Activated T-helper 9 cell treated with anti-CD3 and anti-CD28 coated beads, Interleukin-2, amount 50 U/mL, for 16 hours (primary cell): Measurements from ENCODE around the gene BRPF1.

ENCODE experiments used
- DNase-seq: peaks from one replicate; pipeline ENCODE4 v3.0.0-alpha.2; 2020; ENCODE audit warnings: low read depth

The BRPF1 gene

GRCh38 chr3:9786825-9787669 is 55.5 kb downstream of the BRPF1 start:
- DNase-seq: no peak

GRCh38 chr3:9787714-9788113 is 56.2 kb downstream of the BRPF1 start:
- DNase-seq: no peak

GRCh38 chr3:9791127-9791526 is 59.6 kb downstream of the BRPF1 start:
- DNase-seq: no peak

GRCh38 chr3:9791790-9792404 is 60.4 kb downstream of the BRPF1 start:
- DNase-seq: no peak

GRCh38 chr3:9792405-9793160 is 61.0 kb downstream of the BRPF1 start, which contains the start of the genes ARPC4 and TADA3:
Gene ARPC4 (plus strand): TSS chr3:9793082. CDS start chr3:9793122, 40 bp downstream.
Gene TADA3 (minus strand): TSS chr3:9792473. CDS start chr3:9791466, 1,007 bp downstream.
- peak; percentile 87 for DNase-seq

- DNase-seq: no peak
These were observed 61.7 kb downstream of the BRPF1 start for GRCh38 chr3:9793161-9793781.

- DNase-seq: no peak
These were observed 62.9 kb downstream of the BRPF1 start for GRCh38 chr3:9794400-9794799.

GRCh38 chr3:9795207-9795606 is 63.7 kb downstream of the BRPF1 start:
- DNase-seq: no peak

GRCh38 chr3:9797196-9797945 is 65.8 kb downstream of the BRPF1 start:
- no peak for DNase-seq
